Spleen (tissue), 11 donors: ENCODE measurements around the gene RYR1. TPM values are rescaled to one million over a fixed set of nuclear protein-coding genes. Genes with fewer than 3 reads are reported as not detected.

Experiments used
- DNase-seq: peaks from one replicate; pipeline ENCODE4 v3.0.0-alpha.2; 2020
- H3K27ac ChIP-seq, 8 donors: fragments of 200-600 bp; sonication (generic) in 7 of 8; 1 replicate in 4 of 8; 2 replicates in 4 of 8; pipeline versions ENCODE4 v1.5.0 to v1.8.0; 2016 to 2021; ENCODE audit warnings: inconsistent platforms in 4 of 8, mild to moderate bottlenecking in 4 of 8, moderate library complexity in 1 of 8
- H3K27me3 ChIP-seq, 7 donors: fragments of 200-600 bp; sonication (generic) in 6 of 7; replicated peaks in 1 of 7; 1 replicate in 4 of 7; 2 replicates in 3 of 7; pipeline versions ENCODE4 v1.5.0 to v1.8.0; 2016 to 2021; ENCODE audit warnings: inconsistent platforms in 3 of 7, mild to moderate bottlenecking in 1 of 7
- H3K36me3 ChIP-seq, 6 donors: fragments of 200-600 bp; sonication (generic) in 5 of 6; 1 replicate in 4 of 6; 2 replicates in 2 of 6; pipeline versions ENCODE4 v1.5.0 to v1.8.0; 2016 to 2021; ENCODE audit warnings: inconsistent platforms in 2 of 6
- H3K4me1 ChIP-seq, 6 donors: fragments of 200-600 bp; sonication (generic) in 5 of 6; 1 replicate in 3 of 6; 2 replicates in 3 of 6; pipeline versions ENCODE4 v1.5.0 to v1.8.0; 2016 to 2021; ENCODE audit warnings: inconsistent platforms in 3 of 6
- H3K4me3 ChIP-seq, 8 donors: fragments of 200-600 bp; sonication (generic) in 7 of 8; 1 replicate in 4 of 8; 2 replicates in 4 of 8; pipeline versions ENCODE4 v1.5.0 to v1.8.0; 2016 to 2021; ENCODE audit warnings: inconsistent platforms in 4 of 8, mild to moderate bottlenecking in 4 of 8, moderate library complexity in 2 of 8
- H3K9me3 ChIP-seq, 8 donors: fragments of 200-600 bp; sonication (generic) in 7 of 8; 1 replicate in 4 of 8; 2 replicates in 4 of 8; pipeline versions ENCODE4 v1.5.0 to v1.8.0; 2016 to 2021; ENCODE audit warnings: inconsistent platforms in 4 of 8
- POLR2A ChIP-seq, 3 donors: fragments of 450-650 bp; IDR thresholded peaks; one replicate each; pipeline ENCODE4 v1.5.1; 2017; ENCODE audit warnings: antibody characterized with exemption in 3 of 3, mild to moderate bottlenecking in 1 of 3
- POLR2AphosphoS5 ChIP-seq, 3 donors: sonication (generic); formaldehyde crosslinking; IDR thresholded peaks; one replicate each; pipeline ENCODE4 v1.5.1; 2017; ENCODE audit warnings: antibody characterized with exemption in 3 of 3
- WGBS, 5 donors: extraction: QIAGEN DNeasy Blood & Tissue Kit in 3 of 5; methylation state at CpG; one replicate each; pipeline versions ENCODE4 v1.1.5 to v1.1.7; 2013 to 2018; 5-methylcytosine and 5-hydroxymethylcytosine counted together
- intact Hi-C: fragments of 100-400 bp; cut with DNase I; formaldehyde crosslinking; loops from one replicate; pipeline ENCODE4 v1.15.0; 2023; ENCODE audit warnings: low total_unique reads
- polyA plus RNA-seq, 3 donors: library from polyadenylated mRNA; stranded (reverse); fragments of 200-250 nt; gene quantifications; one replicate each; pipeline ENCODE4 v1.2.1, GENCODE V29; 2013
- total RNA-seq, 7 donors: library from RNA; depleted of rRNA in 3 of 7; stranded (reverse); fragments of >200 nt in 3 of 7; fragmentation: NEBNext Ultra II Directional in 4 of 7; extraction: Animal tissue kit (Norgen Biotek cat#: 25700) in 4 of 7; gene quantifications; one replicate each; pipeline versions ENCODE4 v1.1.0 to v1.2.1, GENCODE V29; 2016 to 2021
- TF ChIP-seq, protein P1 (sequence below), 11 experiments: fragments of 200-600 bp in 7 of 11; fragments of 450-650 bp in 4 of 11; sonication (generic) in 4 of 11; IDR thresholded peaks in 8 of 11; conservative IDR thresholded peaks in 3 of 11; 1 replicate in 7 of 11; 2 replicates in 4 of 11; pipeline versions ENCODE4 v1.4.0 to v1.8.0; 2016 to 2021; ENCODE audit warnings: antibody characterized with exemption in 11 of 11, inconsistent platforms in 4 of 11, mild to moderate bottlenecking in 1 of 11
- donor health status: healthy with polysubstance abuse.
- donor health status: DM: no; HTN: no; CAD: no; lungs with moderate emphysema.
- donor health status: DM: no; HTN: no; CAD: no.
- donor health status: Bipolar disorder and iron deficiency.
- donor health status: healthy.
- donor health status: DM: no; HTN: no; CAD: no.
- donor health status: DM: yes; HTN: yes; CAD: no.

The RYR1 gene
- total and polyA plus RNA-seq, 10 donors, result 0.32 to 3.2 (median 1.3) TPM

DNA sequence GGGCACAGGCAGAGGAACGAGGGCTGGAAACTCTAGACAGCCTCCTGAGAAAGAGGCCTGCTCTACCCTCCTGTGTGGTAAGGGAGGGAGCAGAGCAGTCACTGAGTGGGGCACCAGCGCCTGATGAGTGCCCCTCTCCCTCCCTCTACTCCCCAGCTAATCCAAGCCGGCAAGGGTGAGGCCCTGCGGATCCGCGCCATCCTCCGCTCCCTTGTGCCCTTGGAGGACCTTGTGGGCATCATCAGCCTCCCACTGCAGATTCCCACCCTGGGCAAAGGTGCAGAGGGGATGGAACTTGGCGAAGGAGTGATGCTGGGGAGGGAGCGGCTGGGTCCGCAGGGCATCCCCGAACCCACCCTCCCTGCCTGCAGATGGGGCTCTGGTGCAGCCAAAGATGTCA is 67.0 kb downstream of the RYR1 start:
- no peak for DNase-seq
- Histone ChIP-seq H3K4me3 (no peak overlapping the region), H3K9me3 (no peaks in the 10 kb centered on the region), H3K4me1 (no peaks in the 10 kb centered on the region), H3K27ac (no peak overlapping the region), H3K36me3 (no peaks in the 10 kb centered on the region), H3K27me3 (peaks cover 0 to 12% (median 0%) of the 10 kb centered on the region in 7 donors)
- no peak for TF ChIP-seq POLR2AphosphoS5 (IDR thresholded peaks at IDR 0.05)
- TF ChIP-seq POLR2A (IDR thresholded peaks at IDR 0.05), result no peak
- TF ChIP-seq, protein P1, sequence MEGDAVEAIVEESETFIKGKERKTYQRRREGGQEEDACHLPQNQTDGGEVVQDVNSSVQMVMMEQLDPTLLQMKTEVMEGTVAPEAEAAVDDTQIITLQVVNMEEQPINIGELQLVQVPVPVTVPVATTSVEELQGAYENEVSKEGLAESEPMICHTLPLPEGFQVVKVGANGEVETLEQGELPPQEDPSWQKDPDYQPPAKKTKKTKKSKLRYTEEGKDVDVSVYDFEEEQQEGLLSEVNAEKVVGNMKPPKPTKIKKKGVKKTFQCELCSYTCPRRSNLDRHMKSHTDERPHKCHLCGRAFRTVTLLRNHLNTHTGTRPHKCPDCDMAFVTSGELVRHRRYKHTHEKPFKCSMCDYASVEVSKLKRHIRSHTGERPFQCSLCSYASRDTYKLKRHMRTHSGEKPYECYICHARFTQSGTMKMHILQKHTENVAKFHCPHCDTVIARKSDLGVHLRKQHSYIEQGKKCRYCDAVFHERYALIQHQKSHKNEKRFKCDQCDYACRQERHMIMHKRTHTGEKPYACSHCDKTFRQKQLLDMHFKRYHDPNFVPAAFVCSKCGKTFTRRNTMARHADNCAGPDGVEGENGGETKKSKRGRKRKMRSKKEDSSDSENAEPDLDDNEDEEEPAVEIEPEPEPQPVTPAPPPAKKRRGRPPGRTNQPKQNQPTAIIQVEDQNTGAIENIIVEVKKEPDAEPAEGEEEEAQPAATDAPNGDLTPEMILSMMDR (IDR thresholded peaks at IDR 0.05 in 8 of 11, conservative IDR thresholded peaks at IDR 0.05 in 3 of 11), result no peak
- intact Hi-C loops, result no loop called here
- 83 to 90% (median 85%) methylated on average over 9 to 11 of the region's 11 CpGs for WGBS, 5 donors

DNA sequence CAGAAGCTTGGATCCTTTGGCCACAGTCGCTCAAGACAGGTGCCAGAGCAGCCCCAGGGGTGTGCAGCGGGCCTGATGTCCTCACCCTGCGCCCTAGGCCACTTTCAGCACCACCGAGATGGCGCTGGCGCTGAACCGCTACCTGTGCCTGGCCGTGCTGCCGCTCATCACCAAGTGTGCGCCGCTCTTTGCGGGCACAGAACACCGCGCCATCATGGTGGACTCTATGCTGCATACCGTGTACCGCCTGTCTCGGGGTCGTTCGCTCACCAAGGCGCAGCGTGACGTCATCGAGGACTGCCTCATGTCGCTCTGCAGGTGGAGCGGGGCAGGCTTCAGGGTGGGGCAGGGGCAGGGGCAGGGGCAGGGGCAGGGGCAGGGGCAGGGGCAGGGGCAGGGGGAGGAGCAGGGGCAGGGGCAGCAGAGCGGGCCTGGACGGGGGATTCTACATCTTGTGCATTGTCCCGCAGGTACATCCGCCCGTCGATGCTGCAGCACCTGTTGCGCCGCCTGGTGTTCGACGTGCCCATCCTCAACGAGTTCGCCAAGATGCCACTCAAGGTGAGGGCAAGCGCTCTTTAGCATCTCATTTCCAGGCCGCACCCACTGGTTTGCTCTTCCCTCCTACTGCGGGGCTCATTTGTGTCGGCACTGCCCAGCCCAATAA is 69.1 kb downstream of the RYR1 start:
- no peaks in the 10 kb centered on the region for H3K9me3 ChIP-seq
- DNase-seq, result no peak
- WGBS, 5 donors, result 93 to 97% (median 95%) methylated on average over 34 to 41 of the region's 41 CpGs
- peaks cover 0 to 4% (median 0%) of the 10 kb centered on the region in 6 donors for H3K4me1 ChIP-seq
- TF ChIP-seq POLR2A (IDR thresholded peaks at IDR 0.05), result no peak
- TF ChIP-seq, protein P1 (IDR thresholded peaks at IDR 0.05 in 8 of 11, conservative IDR thresholded peaks at IDR 0.05 in 3 of 11), result no peak
- TF ChIP-seq POLR2AphosphoS5 (IDR thresholded peaks at IDR 0.05), result no peak
- no peaks in the 10 kb centered on the region for H3K36me3 ChIP-seq
- no peak overlapping the region for H3K27ac ChIP-seq
- H3K4me3 ChIP-seq, result no peak overlapping the region
- intact Hi-C loops, result no loop called here
- peaks cover 0 to 15% (median 0%) of the 10 kb centered on the region in 7 donors for H3K27me3 ChIP-seq

DNA sequence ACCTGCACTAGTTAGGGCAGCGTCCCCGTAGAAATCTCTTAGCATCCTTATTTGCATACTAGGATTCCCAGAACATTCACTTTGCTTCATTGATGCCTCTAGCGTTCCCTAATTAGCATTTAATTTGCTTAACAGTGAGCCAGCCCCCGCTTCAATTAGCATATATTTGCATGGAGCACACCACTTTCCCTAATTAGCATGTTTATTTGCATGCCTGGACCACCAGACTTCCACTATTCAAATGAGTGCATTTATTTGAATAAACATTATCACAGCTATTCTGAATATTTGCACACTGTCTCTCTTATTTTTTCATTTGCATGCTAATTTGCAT is 69.6 kb downstream of the RYR1 start:
- no peak for DNase-seq
- Histone ChIP-seq H3K4me1 (peaks cover 0 to 4% (median 0%) of the 10 kb centered on the region in 6 donors), H3K27ac (no peak overlapping the region), H3K27me3 (peaks cover 0 to 15% (median 0%) of the 10 kb centered on the region in 7 donors), H3K36me3 (no peaks in the 10 kb centered on the region), H3K4me3 (no peak overlapping the region), H3K9me3 (no peaks in the 10 kb centered on the region)
- TF ChIP-seq, protein P1 (IDR thresholded peaks at IDR 0.05 in 8 of 11, conservative IDR thresholded peaks at IDR 0.05 in 3 of 11), result no peak
- TF ChIP-seq POLR2A (IDR thresholded peaks at IDR 0.05) (no peak), POLR2AphosphoS5 (IDR thresholded peaks at IDR 0.05) (no peak)
- 69 to 82% (median 80%) methylated on average over 4 of the region's 4 CpGs for WGBS, 5 donors
- intact Hi-C loops, result no loop called here

DNA sequence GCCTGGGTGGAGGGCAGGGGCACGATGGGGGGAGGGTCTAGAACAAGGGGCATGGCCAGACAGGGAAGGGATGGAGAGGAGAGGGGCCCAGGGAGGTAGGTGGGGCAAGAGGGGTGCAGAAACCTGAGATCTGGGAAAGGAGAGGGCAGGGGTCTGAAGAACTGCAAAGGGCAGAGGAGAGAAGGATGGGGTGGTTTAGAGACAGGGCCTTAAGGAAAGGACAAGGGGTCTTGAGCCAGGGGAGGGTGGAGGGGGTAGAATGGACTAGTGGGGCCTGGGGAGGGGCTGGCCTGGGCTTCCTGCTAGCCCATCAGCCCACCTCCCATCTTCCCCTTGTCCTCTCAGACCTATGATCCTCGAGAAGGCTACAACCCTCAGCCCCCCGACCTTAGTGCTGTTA is 72.5 kb downstream of the RYR1 start:
- DNase-seq, result no peak
- peaks cover 0 to 4% (median 0%) of the 10 kb centered on the region in 6 donors for H3K4me1 ChIP-seq
- peaks cover 0 to 15% (median 0%) of the 10 kb centered on the region in 7 donors for H3K27me3 ChIP-seq
- no peak for TF ChIP-seq POLR2A (IDR thresholded peaks at IDR 0.05)
- TF ChIP-seq, protein P1 (IDR thresholded peaks at IDR 0.05 in 8 of 11, conservative IDR thresholded peaks at IDR 0.05 in 3 of 11), result no peak
- TF ChIP-seq POLR2AphosphoS5 (IDR thresholded peaks at IDR 0.05), result no peak
- no peak overlapping the region for H3K27ac ChIP-seq
- H3K4me3 ChIP-seq, result no peak overlapping the region
- H3K9me3 ChIP-seq, result no peaks in the 10 kb centered on the region
- no peaks in the 10 kb centered on the region for H3K36me3 ChIP-seq
- intact Hi-C loops, result no loop called here
- WGBS, 5 donors, result 63 to 76% (median 72%) methylated on average over 3 of the region's 3 CpGs
